Measurements from ENCODE around the gene CRELD2.

Gene CRELD2

GRCh38 chr22:49886346-49887063, 31.9 kb upstream of the CRELD2 start:
- in situ Hi-C loops (cut with MboI; ENCODE audit: low sequenced_read_pairs, unreplicated experiment) = no loop called here
- no peak for DNase-seq (ENCODE audit: low spot score)
- no peak for TF ChIP-seq CTCF (IDR thresholded peaks at IDR 0.05; ENCODE audit: borderline replicate concordance, control extremely low read depth, extremely low read depth, insufficient read depth, missing control alignments)

- in situ Hi-C loops (cut with MboI; ENCODE audit: low sequenced_read_pairs, unreplicated experiment) = no loop called here
- DNase-seq (ENCODE audit: low spot score) = no peak
- no peak for TF ChIP-seq CTCF (IDR thresholded peaks at IDR 0.05; ENCODE audit: borderline replicate concordance, control extremely low read depth, extremely low read depth, insufficient read depth, missing control alignments)
Observed at GRCh38 chr22:49887064-49887451, 31.4 kb upstream of the CRELD2 start.

GRCh38 chr22:49887702-49888101, 30.7 kb upstream of the CRELD2 start:
- DNase-seq (ENCODE audit: low spot score) = no peak
- TF ChIP-seq CTCF (IDR thresholded peaks at IDR 0.05; ENCODE audit: borderline replicate concordance, control extremely low read depth, extremely low read depth, insufficient read depth, missing control alignments) = no peak
- in situ Hi-C loops (cut with MboI; ENCODE audit: low sequenced_read_pairs, unreplicated experiment) = no loop called here

- DNase-seq (ENCODE audit: low spot score) = no peak
- TF ChIP-seq CTCF (IDR thresholded peaks at IDR 0.05; ENCODE audit: borderline replicate concordance, control extremely low read depth, extremely low read depth, insufficient read depth, missing control alignments) = no peak
- in situ Hi-C loops (cut with MboI; ENCODE audit: low sequenced_read_pairs, unreplicated experiment) = no loop called here
Observed at GRCh38 chr22:49889071-49889470, 29.4 kb upstream of the CRELD2 start.

- TF ChIP-seq CTCF (IDR thresholded peaks at IDR 0.05; ENCODE audit: borderline replicate concordance, control extremely low read depth, extremely low read depth, insufficient read depth, missing control alignments) = no peak
- in situ Hi-C loops (cut with MboI; ENCODE audit: low sequenced_read_pairs, unreplicated experiment) = no loop called here
- no peak for DNase-seq (ENCODE audit: low spot score)
Observed at GRCh38 chr22:49892226-49892899, 26.1 kb upstream of the CRELD2 start.

GRCh38 chr22:49893025-49893424, 25.4 kb upstream of the CRELD2 start:
- no peak for TF ChIP-seq CTCF (IDR thresholded peaks at IDR 0.05; ENCODE audit: borderline replicate concordance, control extremely low read depth, extremely low read depth, insufficient read depth, missing control alignments)
- DNase-seq (ENCODE audit: low spot score) = no peak
- in situ Hi-C loops (cut with MboI; ENCODE audit: low sequenced_read_pairs, unreplicated experiment) = no loop called here
